Hepatocyte (in vitro differentiated cells): Measurements from ENCODE around the gene DHDH.

Source experiments
- EZH2 ChIP-seq: fragments of 200-600 bp; sonication (generic); IDR thresholded peaks from 2 replicates; pipeline ENCODE4 v1.6.1; 2016; ENCODE audit warnings: antibody characterized with exemption, mild to moderate bottlenecking, borderline replicate concordance
- EZH2phosphoT487 ChIP-seq: fragments of 200-600 bp; sonication (generic); IDR thresholded peaks from one replicate; pipeline ENCODE4 v1.6.1; 2018; ENCODE audit warnings: antibody characterized with exemption, mild to moderate bottlenecking, low read depth, moderate library complexity; ENCODE audit not compliant: unreplicated experiment, severe bottlenecking
- TF ChIP-seq, protein P1 (sequence below): fragments of 200-600 bp; sonication (generic); IDR thresholded peaks from 2 replicates; pipeline ENCODE4 v1.5.1; 2016; ENCODE audit warnings: antibody characterized with exemption, mild to moderate bottlenecking; ENCODE audit not compliant: poor library complexity

DNA sequence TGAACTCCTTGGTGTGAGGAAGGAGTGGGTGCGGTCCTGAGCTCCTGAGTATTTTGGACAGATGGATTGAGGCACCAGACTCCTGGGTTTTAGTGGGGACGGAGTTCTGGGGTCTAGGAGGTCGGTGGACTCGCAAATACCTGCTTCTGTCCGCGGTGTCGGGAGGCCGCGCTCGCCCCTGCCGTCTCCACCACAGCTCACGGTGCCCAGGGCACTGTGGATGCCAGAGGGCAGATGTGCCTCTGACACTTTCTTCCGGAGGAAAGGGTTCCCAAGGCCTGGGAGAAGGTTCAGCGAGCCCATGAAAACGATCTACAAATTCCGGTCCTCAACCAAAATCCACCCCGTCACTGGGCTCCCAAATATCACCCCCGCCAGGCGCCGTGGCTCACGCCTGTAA lies 38.3 kb upstream of the DHDH start:
- TF ChIP-seq, protein P1, sequence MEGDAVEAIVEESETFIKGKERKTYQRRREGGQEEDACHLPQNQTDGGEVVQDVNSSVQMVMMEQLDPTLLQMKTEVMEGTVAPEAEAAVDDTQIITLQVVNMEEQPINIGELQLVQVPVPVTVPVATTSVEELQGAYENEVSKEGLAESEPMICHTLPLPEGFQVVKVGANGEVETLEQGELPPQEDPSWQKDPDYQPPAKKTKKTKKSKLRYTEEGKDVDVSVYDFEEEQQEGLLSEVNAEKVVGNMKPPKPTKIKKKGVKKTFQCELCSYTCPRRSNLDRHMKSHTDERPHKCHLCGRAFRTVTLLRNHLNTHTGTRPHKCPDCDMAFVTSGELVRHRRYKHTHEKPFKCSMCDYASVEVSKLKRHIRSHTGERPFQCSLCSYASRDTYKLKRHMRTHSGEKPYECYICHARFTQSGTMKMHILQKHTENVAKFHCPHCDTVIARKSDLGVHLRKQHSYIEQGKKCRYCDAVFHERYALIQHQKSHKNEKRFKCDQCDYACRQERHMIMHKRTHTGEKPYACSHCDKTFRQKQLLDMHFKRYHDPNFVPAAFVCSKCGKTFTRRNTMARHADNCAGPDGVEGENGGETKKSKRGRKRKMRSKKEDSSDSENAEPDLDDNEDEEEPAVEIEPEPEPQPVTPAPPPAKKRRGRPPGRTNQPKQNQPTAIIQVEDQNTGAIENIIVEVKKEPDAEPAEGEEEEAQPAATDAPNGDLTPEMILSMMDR, result no peak
- TF ChIP-seq EZH2, result no peak
- TF ChIP-seq EZH2phosphoT487, result no peak
